Effector memory CD8-positive, alpha-beta T cell (primary cell): Measurements from ENCODE around the gene ZG16B.

ENCODE experiments used
- ATAC-seq: fragments of 150-1000 bp; cut with Tn5 transposase; replicated peaks from 2 replicates; pipeline ENCODE4 v1.10.0; 2021; ENCODE audit warnings: mild to moderate bottlenecking, moderate library complexity
- DNase-seq, 3 experiments: peaks; one replicate each; pipeline ENCODE4 v3.0.0; 2021
- H3K27ac Mint-ChIP-seq, 2 donors: one replicate each; pipeline ENCODE4 v1.8.0; 2022; ENCODE audit warnings: mild to moderate bottlenecking in 2 of 2, mixed read lengths in 2 of 2, moderate library complexity in 2 of 2
- H3K27me3 Mint-ChIP-seq, 2 donors: one replicate each; pipeline ENCODE4 v1.8.0; 2022; ENCODE audit warnings: mixed read lengths in 2 of 2
- H3K36me3 Mint-ChIP-seq: one replicate; pipeline ENCODE4 v1.8.0; 2022; ENCODE audit warnings: mild to moderate bottlenecking, moderate library complexity, mixed read lengths; ENCODE audit not compliant: insufficient read depth
- H3K4me1 Mint-ChIP-seq, 2 donors: one replicate each; pipeline ENCODE4 v1.8.0; 2022; ENCODE audit warnings: low read depth in 2 of 2, mixed read lengths in 2 of 2
- H3K4me3 Mint-ChIP-seq, 2 donors: one replicate each; pipeline ENCODE4 v1.8.0; 2022; ENCODE audit warnings: mild to moderate bottlenecking in 2 of 2, mixed read lengths in 2 of 2, moderate library complexity in 2 of 2
- H3K9me3 Mint-ChIP-seq, 2 donors: one replicate each; pipeline ENCODE4 v1.8.0; 2022; ENCODE audit warnings: mixed read lengths in 2 of 2

ZG16B gene

DNA sequence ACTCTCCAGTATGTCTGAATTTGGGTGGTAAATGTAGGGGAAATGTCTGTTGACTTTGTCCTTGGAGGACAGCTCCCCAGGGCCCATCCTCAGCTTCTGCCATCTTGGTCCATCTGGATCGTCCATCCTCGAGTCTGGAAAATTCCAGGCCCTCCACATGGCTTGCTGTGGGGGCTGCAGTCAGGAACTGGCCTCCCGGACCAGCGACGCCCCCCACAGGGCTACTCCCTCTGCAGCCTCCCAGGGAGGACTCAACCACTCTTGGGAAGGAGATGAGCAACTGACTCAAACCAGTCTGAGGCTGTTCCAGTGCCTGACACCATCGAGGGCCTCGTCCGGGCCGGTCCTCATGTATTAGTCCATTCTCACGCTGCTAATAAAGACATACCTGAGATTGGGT, 5.5 kb upstream of the ZG16B start:
- DNase-seq: no peak
- Mint-ChIP-seq H3K4me3 (no peak overlapping the region), H3K36me3 (peaks cover 4% of the 10 kb centered on the region), H3K27me3 (peaks cover 9 to 46% of the 10 kb centered on the region in 2 donors), H3K9me3 (no peaks in the 10 kb centered on the region), H3K4me1 (peaks cover 0 to 1% of the 10 kb centered on the region in 2 donors), H3K27ac (no peak overlapping the region)
- no peak for ATAC-seq

DNA sequence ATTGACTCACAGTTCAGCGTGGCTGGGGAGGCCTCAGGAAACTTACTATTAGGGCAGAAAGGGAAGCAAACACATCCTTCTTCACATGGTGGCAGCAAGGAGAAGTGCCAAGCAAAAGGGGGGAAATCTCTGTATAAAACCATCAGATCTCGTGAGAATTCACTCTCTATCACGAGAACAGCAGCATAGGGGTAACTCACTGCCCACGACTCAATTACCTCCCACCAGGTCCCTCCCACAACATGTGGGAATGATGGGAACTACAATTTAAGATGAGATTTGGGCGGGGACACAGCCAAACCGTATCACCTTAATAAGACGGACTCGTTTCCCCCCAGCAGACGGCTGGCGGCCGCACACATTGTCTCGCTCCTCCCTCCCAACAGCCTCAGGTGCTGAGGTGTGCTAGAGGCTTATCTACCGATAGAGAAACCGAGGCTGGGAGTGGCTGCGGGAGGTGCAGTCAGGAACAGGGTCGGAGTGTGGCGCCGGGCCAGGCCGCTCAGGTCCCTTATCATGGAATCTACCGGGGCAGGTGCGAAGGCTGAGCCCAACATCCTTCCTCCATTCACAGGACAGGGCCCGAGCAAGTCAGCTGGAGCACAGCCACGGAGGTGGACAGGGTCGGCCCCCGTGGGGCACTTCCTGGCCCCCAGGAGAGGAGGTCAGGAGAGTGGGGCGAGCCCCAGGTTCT, 4.9 kb upstream of the ZG16B start:
- H3K27ac Mint-ChIP-seq: no peak overlapping the region
- H3K27me3 Mint-ChIP-seq: peaks cover 9 to 45% of the 10 kb centered on the region in 2 donors
- DNase-seq (no peak), ATAC-seq (no peak)
- H3K9me3 Mint-ChIP-seq: no peaks in the 10 kb centered on the region
- no peak overlapping the region for H3K4me3 Mint-ChIP-seq
- H3K4me1 Mint-ChIP-seq: peaks cover 0 to 1% of the 10 kb centered on the region in 2 donors
- peaks cover 4% of the 10 kb centered on the region for H3K36me3 Mint-ChIP-seq

DNA sequence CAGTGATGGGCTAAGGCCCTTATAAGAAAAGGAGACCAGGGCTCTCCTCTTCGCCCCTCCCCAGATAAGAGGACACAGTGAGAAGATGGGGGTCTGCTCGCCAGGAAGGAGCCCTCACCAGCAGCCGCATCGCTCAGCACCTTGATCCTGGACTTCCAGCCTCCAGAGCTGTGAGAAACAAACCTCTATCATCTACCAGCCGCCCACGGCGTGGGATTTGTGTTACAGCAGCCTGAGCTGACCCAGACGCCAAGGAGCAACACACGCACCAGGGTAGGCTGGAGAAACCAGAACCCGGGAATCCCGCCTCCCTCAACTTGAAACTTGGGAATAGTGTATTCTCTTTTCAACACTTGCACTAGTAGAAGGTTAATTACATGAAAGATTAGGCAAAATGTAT, 4.2 kb upstream of the ZG16B start:
- ATAC-seq: no peak
- DNase-seq: no peak
- H3K27ac Mint-ChIP-seq: no peak overlapping the region
- H3K9me3 Mint-ChIP-seq: no peaks in the 10 kb centered on the region
- peaks cover 0 to 1% of the 10 kb centered on the region in 2 donors for H3K4me1 Mint-ChIP-seq
- peaks cover 12 to 50% of the 10 kb centered on the region in 2 donors for H3K27me3 Mint-ChIP-seq
- peaks cover 4% of the 10 kb centered on the region for H3K36me3 Mint-ChIP-seq
- no peak overlapping the region for H3K4me3 Mint-ChIP-seq

DNA sequence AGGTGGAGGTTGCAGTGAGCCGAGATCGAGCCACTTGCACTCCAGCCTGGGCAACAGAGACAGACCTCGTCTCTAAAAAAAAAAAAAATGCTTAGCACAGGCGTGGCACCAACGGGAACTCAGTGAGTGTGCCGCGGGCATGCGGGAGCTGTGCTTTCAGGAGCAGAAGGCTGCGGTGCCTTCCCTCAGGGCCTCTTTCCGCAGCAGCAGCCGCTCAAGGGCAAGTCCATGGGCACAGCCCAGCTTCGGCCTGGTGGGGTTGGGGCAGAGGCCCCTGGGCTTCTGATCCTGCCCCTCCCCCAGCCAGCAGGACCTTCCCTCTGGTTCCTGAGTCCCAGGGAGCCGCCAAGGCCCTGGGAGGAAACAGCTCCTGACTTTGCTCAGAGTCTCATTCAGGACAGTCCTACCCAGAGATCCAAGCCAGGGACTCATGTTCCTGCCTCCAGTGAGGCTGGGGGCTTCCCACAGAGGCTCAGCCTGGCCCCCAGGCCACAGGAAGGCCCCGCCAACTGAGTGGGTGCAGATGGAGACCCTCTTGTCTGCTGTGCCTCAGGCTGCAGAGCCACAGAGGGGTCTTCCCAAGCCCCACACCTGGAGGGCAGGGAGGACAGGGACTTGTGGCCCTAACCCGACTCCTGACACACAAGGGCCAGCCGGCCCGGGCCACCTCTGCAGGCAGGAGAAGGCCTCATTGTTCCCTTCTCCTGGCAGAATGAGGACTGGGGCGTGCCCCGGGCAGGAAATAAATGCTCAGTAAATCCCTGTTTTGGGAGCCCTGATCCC, 3.3 kb upstream of the ZG16B start:
- DNase-seq (no peak), ATAC-seq (no peak)
- H3K9me3 Mint-ChIP-seq: no peaks in the 10 kb centered on the region
- no peak overlapping the region for H3K4me3 Mint-ChIP-seq
- H3K4me1 Mint-ChIP-seq: peaks cover 0 to 1% of the 10 kb centered on the region in 2 donors
- H3K27ac Mint-ChIP-seq: no peak overlapping the region
- H3K27me3 Mint-ChIP-seq: peaks cover 16 to 50% of the 10 kb centered on the region in 2 donors
- peaks cover 4% of the 10 kb centered on the region for H3K36me3 Mint-ChIP-seq

DNA sequence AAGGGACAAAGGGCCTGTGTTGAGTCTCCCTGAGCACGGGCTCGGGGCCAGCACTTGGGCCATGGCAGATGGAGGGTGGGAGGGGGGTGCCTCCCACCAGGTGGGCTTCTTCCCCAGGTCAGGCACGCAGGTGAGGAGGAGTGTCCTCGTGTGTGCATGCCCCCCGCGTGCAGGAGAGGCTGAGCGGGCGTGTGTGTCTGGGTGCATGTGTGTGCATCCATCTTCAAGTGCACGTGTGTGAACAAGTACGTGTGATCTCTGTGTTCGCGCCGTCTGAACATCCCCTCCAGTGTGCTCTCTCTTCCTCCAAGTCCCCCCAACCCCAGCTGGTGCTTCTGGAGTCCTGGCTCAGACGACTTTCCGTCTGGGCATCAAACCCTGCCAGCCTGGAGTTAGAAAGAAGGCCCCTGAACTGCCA, 2.7 kb upstream of the ZG16B start:
- ATAC-seq: no peak
- Mint-ChIP-seq H3K27ac (no peak overlapping the region), H3K27me3 (peaks cover 16 to 50% of the 10 kb centered on the region in 2 donors), H3K4me3 (no peak overlapping the region), H3K9me3 (no peaks in the 10 kb centered on the region), H3K4me1 (peaks cover 0 to 1% of the 10 kb centered on the region in 2 donors), H3K36me3 (peaks cover 4% of the 10 kb centered on the region)
- no peak for DNase-seq

DNA sequence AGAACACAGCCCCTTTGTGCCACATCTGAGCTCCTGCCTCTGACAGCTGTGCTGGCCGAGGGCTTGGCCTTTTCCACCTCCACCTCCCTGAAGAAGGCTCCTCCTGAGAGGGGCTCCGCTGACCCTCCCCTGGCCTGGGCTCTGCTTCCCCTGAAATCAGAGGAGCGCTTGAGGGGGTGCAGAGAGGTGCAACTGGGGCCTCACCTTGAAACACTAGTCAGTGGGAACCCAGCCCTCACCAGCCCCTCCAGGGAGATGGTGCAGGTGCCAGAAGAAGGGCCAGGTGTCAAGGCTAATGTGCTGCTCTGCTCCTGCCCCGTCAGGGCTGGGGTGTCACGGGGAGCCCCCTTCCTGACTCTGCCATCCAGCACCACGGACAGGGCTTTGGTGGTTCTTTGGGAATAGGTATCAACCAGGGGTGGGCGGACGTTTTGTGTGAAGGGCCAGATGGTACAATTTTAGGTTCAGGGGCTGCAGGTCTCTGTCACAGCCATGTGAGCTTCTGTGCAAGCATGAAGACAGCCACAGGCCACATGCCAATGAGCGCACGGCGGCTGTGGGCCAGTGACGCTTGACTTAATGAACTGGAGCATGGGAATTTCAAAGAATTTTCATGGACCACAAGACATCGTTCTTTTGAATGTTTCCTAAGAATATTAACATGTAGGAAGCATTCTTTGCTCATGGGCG, 2.1 kb upstream of the ZG16B start:
- Mint-ChIP-seq H3K4me3 (no peak overlapping the region), H3K27me3 (peaks cover 21 to 56% of the 10 kb centered on the region in 2 donors), H3K36me3 (peaks cover 4% of the 10 kb centered on the region), H3K9me3 (no peaks in the 10 kb centered on the region), H3K4me1 (peaks cover 0 to 1% of the 10 kb centered on the region in 2 donors), H3K27ac (no peak overlapping the region)
- no peak for ATAC-seq
- DNase-seq: no peak

DNA sequence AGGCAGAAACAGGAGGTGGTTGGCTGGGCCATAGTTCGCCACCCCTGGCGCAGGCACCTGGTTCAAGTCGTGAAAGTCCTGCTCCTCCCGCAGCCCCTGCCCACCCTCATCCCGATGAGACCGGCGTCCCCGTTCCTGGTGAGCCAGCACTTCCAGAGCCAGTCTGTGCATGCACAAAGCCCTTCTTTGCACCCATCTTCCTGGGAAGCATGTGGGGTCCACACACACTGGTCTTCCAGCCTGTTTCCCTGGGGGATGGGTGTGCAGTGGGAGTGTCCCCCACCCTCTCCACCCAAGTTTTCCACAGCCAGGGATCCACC, 1.6 kb upstream of the ZG16B start:
- ATAC-seq (no peak), DNase-seq (no peak)
- H3K4me3 Mint-ChIP-seq: no peak overlapping the region
- no peaks in the 10 kb centered on the region for H3K9me3 Mint-ChIP-seq
- no peak overlapping the region for H3K27ac Mint-ChIP-seq
- H3K27me3 Mint-ChIP-seq: peaks cover 21 to 56% of the 10 kb centered on the region in 2 donors
- H3K4me1 Mint-ChIP-seq: peaks cover 0 to 1% of the 10 kb centered on the region in 2 donors
- peaks cover 4% of the 10 kb centered on the region for H3K36me3 Mint-ChIP-seq

DNA sequence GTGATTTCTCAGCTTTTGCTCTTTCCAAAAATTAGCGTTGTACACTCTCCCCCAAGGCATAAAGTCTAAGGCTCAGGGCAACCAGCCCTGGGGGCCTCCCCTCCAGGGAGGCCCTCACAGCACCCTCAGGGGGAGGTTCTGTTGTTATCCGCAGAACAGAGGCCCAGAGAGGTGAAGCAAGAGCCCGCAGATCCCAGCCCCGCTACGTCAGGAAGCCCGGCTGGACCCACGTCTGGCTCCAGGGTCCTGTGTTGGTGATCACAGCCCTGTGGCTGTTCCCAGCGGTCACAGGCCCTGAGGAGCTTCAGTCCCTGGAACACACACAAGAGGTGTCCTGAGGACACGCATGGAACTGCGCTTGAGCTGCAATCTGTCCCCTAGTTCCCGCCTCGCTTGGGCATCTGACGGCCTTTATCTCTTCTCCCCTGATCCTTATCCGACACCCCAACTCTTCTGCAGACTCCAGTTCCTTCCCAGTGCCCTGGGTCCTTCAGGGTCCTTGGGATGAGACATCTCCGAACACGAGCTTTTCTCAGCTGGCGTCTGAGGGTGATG, 1.1 kb upstream of the ZG16B start:
- H3K4me3 Mint-ChIP-seq: no peak overlapping the region
- H3K4me1 Mint-ChIP-seq: peaks cover 0 to 1% of the 10 kb centered on the region in 2 donors
- H3K36me3 Mint-ChIP-seq: peaks cover 4% of the 10 kb centered on the region
- H3K27me3 Mint-ChIP-seq: peaks cover 21 to 56% of the 10 kb centered on the region in 2 donors
- no peak overlapping the region for H3K27ac Mint-ChIP-seq
- no peak for ATAC-seq
- no peak for DNase-seq
- H3K9me3 Mint-ChIP-seq: no peaks in the 10 kb centered on the region

DNA sequence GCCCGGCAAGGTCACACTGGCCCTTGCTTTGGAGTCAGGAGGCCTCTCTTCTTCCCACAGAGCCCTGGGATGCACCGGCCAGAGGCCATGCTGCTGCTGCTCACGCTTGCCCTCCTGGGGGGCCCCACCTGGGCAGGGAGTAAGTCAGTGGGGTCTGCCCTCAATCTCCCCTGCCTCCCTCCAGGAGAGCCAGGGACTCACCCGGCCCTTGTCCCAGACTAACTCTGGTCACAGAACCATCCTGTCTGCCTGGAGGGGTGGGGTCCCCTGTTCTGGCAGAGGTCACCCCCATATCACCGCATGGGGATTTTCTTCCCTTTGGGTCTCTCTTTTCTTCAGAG, 222 bp downstream of the ZG16B start:
- no peaks in the 10 kb centered on the region for H3K9me3 Mint-ChIP-seq
- no peak for DNase-seq
- H3K4me3 Mint-ChIP-seq: no peak overlapping the region
- H3K4me1 Mint-ChIP-seq: peaks cover 0 to 1% of the 10 kb centered on the region in 2 donors
- H3K36me3 Mint-ChIP-seq: peaks cover 4% of the 10 kb centered on the region
- no peak for ATAC-seq
- H3K27ac Mint-ChIP-seq: no peak overlapping the region
- peaks cover 16 to 48% of the 10 kb centered on the region in 2 donors for H3K27me3 Mint-ChIP-seq

DNA sequence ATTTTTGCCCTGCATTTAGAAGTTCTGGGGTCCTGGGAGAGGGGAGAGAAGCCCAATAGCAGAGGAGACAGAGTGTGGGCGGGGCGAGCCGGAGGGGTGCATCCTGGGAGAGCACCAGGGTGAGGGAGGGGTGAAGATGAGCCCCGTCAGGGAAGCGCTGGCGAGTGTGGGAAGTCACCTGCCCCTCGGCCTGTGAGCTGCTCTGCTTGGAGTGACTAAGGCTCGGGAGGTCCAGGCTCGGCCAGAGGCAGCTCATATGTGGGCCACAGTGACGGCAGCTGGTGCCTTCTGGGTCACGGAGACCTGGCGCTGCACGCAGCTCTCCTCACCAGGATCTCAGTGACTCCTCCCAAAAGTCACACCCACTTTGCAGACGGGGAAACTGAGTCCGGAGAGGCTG, 1.1 kb downstream of the ZG16B start:
- H3K27ac Mint-ChIP-seq: no peak overlapping the region
- H3K4me1 Mint-ChIP-seq: peaks cover 0 to 1% of the 10 kb centered on the region in 2 donors
- H3K36me3 Mint-ChIP-seq: peaks cover 4% of the 10 kb centered on the region
- DNase-seq: no peak
- no peak for ATAC-seq
- H3K9me3 Mint-ChIP-seq: no peaks in the 10 kb centered on the region
- H3K4me3 Mint-ChIP-seq: no peak overlapping the region
- peaks cover 16 to 39% of the 10 kb centered on the region in 2 donors for H3K27me3 Mint-ChIP-seq

DNA sequence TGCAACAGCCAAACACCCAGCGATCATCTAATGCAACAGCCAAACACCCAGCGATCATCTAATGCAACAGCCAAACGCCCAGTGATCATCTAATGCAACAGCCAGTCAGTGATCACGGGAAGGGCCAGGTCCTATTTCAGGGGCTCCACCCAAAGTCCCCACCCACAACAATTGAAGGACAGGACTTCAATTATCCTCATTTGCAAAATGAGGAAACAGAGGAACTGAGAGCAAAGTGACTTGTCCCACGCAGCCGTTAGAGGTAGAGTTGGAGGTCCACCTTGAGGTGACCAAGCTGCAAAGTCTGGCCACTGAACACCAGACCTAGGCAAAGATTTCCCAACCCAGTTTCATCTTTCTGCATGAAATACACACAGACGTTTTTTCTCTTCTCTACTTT, 3.7 kb downstream of the ZG16B start:
- H3K27me3 Mint-ChIP-seq: peaks cover 22 to 25% of the 10 kb centered on the region in 2 donors
- no peak for ATAC-seq

DNA sequence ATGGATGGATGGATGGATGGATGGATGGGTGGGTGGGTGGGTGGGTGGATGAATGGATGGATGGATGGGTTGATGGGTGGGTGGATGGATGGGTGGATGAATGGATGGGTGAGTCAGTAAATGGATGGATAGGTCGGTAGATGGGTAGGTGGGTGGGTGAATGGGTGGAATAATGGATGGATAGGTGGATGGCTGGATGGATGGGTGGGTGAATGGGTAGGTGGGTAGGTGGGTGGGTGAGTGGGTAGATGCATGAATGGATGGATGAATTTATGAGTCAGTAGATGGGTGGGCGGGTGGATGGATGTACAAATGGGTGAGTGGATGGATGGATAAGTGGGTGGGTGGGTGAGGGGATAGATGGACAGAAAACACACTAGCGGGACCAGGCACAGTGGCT, 4.9 kb downstream of the ZG16B start:
- Mint-ChIP-seq H3K27me3 (peaks cover 19 to 21% of the 10 kb centered on the region in 2 donors), H3K4me1 (peaks cover 17 to 23% of the 10 kb centered on the region in 2 donors), H3K36me3 (peaks cover 4% of the 10 kb centered on the region), H3K27ac (peak overlapping the region in 1 of 2 donors; percentile 77), H3K9me3 (no peaks in the 10 kb centered on the region), H3K4me3 (no peak overlapping the region)
- DNase-seq (no peak), ATAC-seq (no peak)

More for the DNA sequence above, 3.7 kb downstream of the ZG16B start:
- Mint-ChIP-seq H3K4me3 (no peak overlapping the region), H3K9me3 (no peaks in the 10 kb centered on the region), H3K27ac (no peak overlapping the region), H3K4me1 (peaks cover 6 to 13% of the 10 kb centered on the region in 2 donors), H3K36me3 (no peaks in the 10 kb centered on the region)
- no peak for DNase-seq

DNA sequence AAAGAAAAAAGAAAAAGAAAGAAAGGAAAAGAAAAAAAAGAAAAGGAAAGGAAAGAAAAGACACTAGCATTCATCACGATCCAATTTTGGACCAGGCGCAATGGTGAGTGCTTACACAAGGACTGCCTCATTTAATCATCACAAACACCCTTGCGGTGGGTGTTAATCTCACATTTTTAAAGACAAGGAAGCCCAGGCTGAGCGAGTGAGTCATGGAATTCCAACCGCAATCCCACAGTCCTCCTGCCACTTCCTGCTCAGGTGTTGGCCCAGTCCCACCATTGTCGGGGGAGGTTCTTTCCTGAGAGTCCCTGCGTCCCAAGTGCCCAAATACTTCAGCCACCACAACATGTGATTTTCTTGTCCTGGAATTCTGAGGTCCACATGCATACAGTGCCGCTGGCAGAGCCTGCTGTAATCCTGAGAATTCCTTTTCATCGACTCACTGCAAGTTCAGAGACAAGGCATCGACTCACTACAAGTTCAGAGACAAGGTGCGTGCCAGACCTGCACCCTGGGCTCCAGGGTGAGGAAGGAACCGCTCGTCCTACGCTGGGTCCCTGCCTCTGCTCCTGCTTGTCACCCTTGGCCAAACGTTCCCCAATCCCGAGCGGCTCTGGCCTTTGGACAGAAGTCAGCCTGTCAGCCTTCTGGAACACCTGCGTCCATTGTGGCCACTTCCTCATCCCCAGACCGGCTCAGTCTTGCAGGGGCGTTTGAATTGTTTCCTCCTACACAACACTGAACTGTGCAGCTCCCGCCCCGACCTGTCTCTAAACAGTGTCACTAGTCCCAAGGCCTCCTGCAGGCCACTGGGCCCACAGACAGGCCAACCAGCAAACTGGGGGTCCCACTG, 5.8 kb downstream of the ZG16B start:
- H3K27ac Mint-ChIP-seq: peak overlapping the region in 1 of 2 donors; percentile 77
- H3K27me3 Mint-ChIP-seq: peaks cover 15 to 16% of the 10 kb centered on the region in 2 donors
- no peak for DNase-seq
- H3K36me3 Mint-ChIP-seq: peaks cover 4% of the 10 kb centered on the region
- H3K4me3 Mint-ChIP-seq: no peak overlapping the region
- peaks cover 22 to 26% of the 10 kb centered on the region in 2 donors for H3K4me1 Mint-ChIP-seq
- ATAC-seq: no peak
- H3K9me3 Mint-ChIP-seq: no peaks in the 10 kb centered on the region
